K562 (cell line): ENCODE data around the gene RIIAD1.

Source experiments
- DACH1 ChIP-seq: fragments of 450-650 bp; IDR thresholded peaks from 2 replicates; pipeline ENCODE4 v1.6.1; 2018; ENCODE audit not compliant: partially characterized antibody
- ELF4 ChIP-seq: fragments of 450-650 bp; formaldehyde crosslinking; IDR thresholded peaks from 2 replicates; pipeline ENCODE4 v1.4.0; 2022; ENCODE audit warnings: missing genetic modification characterization
- FOXJ3 ChIP-seq: sonication (generic); formaldehyde crosslinking; IDR thresholded peaks from 2 replicates; pipeline ENCODE4 v1.4.0; 2020; ENCODE audit warnings: mild to moderate bottlenecking, missing genetic modification reagents
- KLF10 ChIP-seq: fragments of 250-450 bp; sonication (Bioruptor Pico); IDR thresholded peaks from 2 replicates; pipeline ENCODE4 v1.6.1; 2021; ENCODE audit warnings: matching md5 sums
- LCOR ChIP-seq: sonication (generic); formaldehyde crosslinking; IDR thresholded peaks from 2 replicates; pipeline ENCODE4 v1.8.0; 2022; ENCODE audit warnings: mild to moderate bottlenecking, missing genetic modification reagents
- SAP30 ChIP-seq: fragments of 200-600 bp; sonication (generic); IDR thresholded peaks from 2 replicates; pipeline ENCODE4 v1.6.1; 2012; ENCODE audit warnings: borderline replicate concordance, low read depth, mild to moderate bottlenecking, moderate library complexity, low read length, control low read depth, inconsistent platforms; ENCODE audit not compliant: insufficient read depth, poor library complexity, severe bottlenecking
- SPI1 ChIP-seq: IDR thresholded peaks from 2 replicates; pipeline ENCODE4 v1.6.1; 2011; ENCODE audit warnings: low read depth, low read length, control low read depth, borderline replicate concordance
- ZKSCAN8 ChIP-seq: fragments of 200-800 bp; sonication (Bioruptor generic); IDR thresholded peaks from 2 replicates; pipeline ENCODE4 v1.6.1; 2016; ENCODE audit warnings: missing genetic modification characterization, missing compliant biosample characterization

GRCh38 chr1:151701515-151701914 is 19.8 kb upstream of the RIIAD1 start:
- TF ChIP-seq ZKSCAN8 (CRISPR knock-in tag) (no peak), KLF10 (CRISPR knock-in tag) (no peak), ELF4 (CRISPR knock-in tag) (no peak), FOXJ3 (CRISPR knock-in tag) (no peak), SPI1 (no peak), LCOR (CRISPR knock-in tag) (no peak), DACH1 (no peak), SAP30 (no peak)
